ENCODE data around the gene IRF2BP1. TPM values are rescaled to one million over a fixed set of nuclear protein-coding genes. Genes with fewer than 3 reads are reported as not detected.
A peak's percentile ranks its signal among the peaks of the same experiment; 100 is the strongest.

The IRF2BP1 gene
- total and polyA plus RNA-seq, 8 donors, result 10.0 to 21.5 (median 14.7) TPM

DNA sequence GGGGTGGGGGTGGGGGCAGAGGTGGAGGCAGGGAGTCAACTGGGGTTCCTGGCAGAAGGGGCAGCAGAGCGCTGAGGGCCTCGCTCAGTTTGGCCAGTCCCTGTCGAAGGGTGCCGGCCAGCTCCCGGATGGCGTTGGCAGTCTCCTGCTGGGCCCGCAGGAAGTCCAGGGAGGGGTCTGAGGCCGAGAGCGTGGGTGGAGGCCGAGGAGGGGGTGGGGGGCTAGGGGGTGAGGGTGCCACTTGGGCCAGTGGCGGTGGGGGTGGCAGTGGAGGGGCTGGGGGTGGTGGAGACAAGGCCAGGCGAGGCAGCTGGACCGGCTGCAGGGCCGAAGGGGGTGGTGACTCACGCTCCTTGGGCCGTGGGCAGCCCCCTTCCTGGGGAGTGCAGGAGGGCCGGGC lies 4.9 kb upstream of the IRF2BP1 start:
- DNase-seq (peak in 1 of 6 donors; percentile 73), ATAC-seq (no peak), FAIRE-seq (no peak)
- Histone ChIP-seq H3K27me3 (no peaks in the 10 kb centered on the region), H3K27ac (no peak overlapping the region), H3K4me1 (peaks cover 0 to 4% (median 0%) of the 10 kb centered on the region in 3 donors), H3K9me3 (no peaks in the 10 kb centered on the region), H3K36me3 (no peaks in the 10 kb centered on the region), H3K4me3 (no peak overlapping the region)
- TF ChIP-seq, protein P1, sequence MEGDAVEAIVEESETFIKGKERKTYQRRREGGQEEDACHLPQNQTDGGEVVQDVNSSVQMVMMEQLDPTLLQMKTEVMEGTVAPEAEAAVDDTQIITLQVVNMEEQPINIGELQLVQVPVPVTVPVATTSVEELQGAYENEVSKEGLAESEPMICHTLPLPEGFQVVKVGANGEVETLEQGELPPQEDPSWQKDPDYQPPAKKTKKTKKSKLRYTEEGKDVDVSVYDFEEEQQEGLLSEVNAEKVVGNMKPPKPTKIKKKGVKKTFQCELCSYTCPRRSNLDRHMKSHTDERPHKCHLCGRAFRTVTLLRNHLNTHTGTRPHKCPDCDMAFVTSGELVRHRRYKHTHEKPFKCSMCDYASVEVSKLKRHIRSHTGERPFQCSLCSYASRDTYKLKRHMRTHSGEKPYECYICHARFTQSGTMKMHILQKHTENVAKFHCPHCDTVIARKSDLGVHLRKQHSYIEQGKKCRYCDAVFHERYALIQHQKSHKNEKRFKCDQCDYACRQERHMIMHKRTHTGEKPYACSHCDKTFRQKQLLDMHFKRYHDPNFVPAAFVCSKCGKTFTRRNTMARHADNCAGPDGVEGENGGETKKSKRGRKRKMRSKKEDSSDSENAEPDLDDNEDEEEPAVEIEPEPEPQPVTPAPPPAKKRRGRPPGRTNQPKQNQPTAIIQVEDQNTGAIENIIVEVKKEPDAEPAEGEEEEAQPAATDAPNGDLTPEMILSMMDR (IDR thresholded peaks at IDR 0.05), result no peak
- intact Hi-C loops (cut with DNase I), result no loop called here
- 88% methylated on average over 17 of the region's 17 CpGs for WGBS, 2 donors

DNA sequence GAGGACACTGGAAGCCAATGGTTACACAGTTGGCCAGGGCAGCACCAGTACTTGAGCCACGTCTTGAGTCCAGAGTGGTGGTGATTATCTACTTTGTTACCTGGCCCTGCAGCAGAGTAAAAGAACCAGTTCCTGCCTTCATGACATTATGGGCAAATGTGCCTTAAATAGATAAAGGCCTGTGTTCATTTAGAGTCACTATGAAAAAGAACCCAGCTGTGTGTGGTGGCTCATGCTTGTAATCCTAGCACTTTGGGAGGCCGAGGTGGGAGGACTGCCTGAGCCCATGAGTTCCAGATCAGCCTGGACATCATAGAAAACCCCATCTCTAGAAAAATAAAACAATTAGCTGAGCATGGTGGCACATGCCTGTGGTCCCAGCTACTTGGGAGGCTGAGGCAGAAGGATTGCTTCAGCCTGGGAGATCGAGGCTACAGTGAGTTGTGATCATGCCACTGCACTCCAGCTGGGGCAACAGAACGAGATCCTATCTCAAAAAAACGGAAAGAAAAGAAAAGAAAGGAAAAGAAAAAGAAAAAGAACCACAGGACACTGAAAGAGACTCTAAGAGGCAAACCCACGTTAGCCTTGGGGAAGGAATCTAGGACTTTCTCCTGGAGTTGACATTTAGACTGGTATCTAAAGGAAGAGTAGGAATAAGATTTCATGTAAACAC lies 3.4 kb upstream of the IRF2BP1 start:
- WGBS, 2 donors, result 62 to 65% methylated on average over 6 of the region's 6 CpGs
- no peak for FAIRE-seq

GRCh38 chr19:45887200-45887710 lies 1.3 kb upstream of the IRF2BP1 start:
- no peaks in the 10 kb centered on the region for H3K36me3 ChIP-seq
- H3K9me3 ChIP-seq, result no peaks in the 10 kb centered on the region
- peak overlapping the region; percentile 73 to 92 (median 86) for H3K27ac ChIP-seq
- FAIRE-seq, result no peak
- ATAC-seq, result no peak
- peak overlapping the region; percentile 72 to 83 (median 80) for H3K4me3 ChIP-seq
- TF ChIP-seq, protein P1 (IDR thresholded peaks at IDR 0.05), result no peak
- intact Hi-C loops (cut with DNase I), result no loop called here
- no peaks in the 10 kb centered on the region for H3K27me3 ChIP-seq
- no peak for DNase-seq
- 27 to 30% methylated on average over 10 of the region's 10 CpGs for WGBS, 2 donors
- H3K4me1 ChIP-seq, result peaks cover 0 to 17% (median 13%) of the 10 kb centered on the region in 3 donors

More for the DNA sequence above, 3.4 kb upstream of the IRF2BP1 start:
- intact Hi-C loops (cut with DNase I), result no loop called here
- no peak overlapping the region for H3K4me3 ChIP-seq
- no peaks in the 10 kb centered on the region for H3K36me3 ChIP-seq
- TF ChIP-seq, protein P1 (IDR thresholded peaks at IDR 0.05), result no peak
- ATAC-seq (no peak), DNase-seq (no peak)
- no peak overlapping the region for H3K27ac ChIP-seq
- H3K9me3 ChIP-seq, result no peaks in the 10 kb centered on the region
- H3K4me1 ChIP-seq, result peaks cover 0 to 12% (median 10%) of the 10 kb centered on the region in 3 donors
- no peaks in the 10 kb centered on the region for H3K27me3 ChIP-seq

GRCh38 chr19:45886427-45887199 lies 672 bp upstream of the IRF2BP1 start:
- TF ChIP-seq, protein P1 (IDR thresholded peaks at IDR 0.05), result no peak
- FAIRE-seq (no peak), DNase-seq (peak; percentile 90 to 96 (median 90)), ATAC-seq (peak; percentile 49 to 76 (median 62))
- H3K36me3 ChIP-seq, result no peaks in the 10 kb centered on the region
- H3K27ac ChIP-seq, result peak overlapping the region; percentile 73 to 92 (median 86)
- H3K27me3 ChIP-seq, result no peaks in the 10 kb centered on the region
- WGBS, 2 donors, result 0 to 1% methylated on average over 30 to 32 of the region's 32 CpGs
- H3K9me3 ChIP-seq, result no peaks in the 10 kb centered on the region
- H3K4me1 ChIP-seq, result peaks cover under 1 to 20% (median 16%) of the 10 kb centered on the region in 3 donors
- intact Hi-C loops (cut with DNase I), result no loop called here
- peak overlapping the region; percentile 72 to 83 (median 80) for H3K4me3 ChIP-seq

All from pancreas (tissue), 10 donors.